Heart left ventricle (tissue), 16 donors: ENCODE measurements around the gene SLC35B4. TPM values are rescaled to one million over a fixed set of nuclear protein-coding genes. Genes with fewer than 3 reads are reported as not detected.

Source experiments
- ATAC-seq, 4 donors: fragments of 200-7000 bp; cut with Tn5 transposase; one replicate each; pipeline ENCODE4 v1.9.1; 2020 to 2022; ENCODE audit warnings: moderate library complexity in 4 of 4, mild to moderate bottlenecking in 3 of 4, moderate number of reproducible peaks in 1 of 4
- DNase-seq, 5 donors: peaks; one replicate each; pipeline ENCODE4 v3.0.0-alpha.2; 2020
- H3K27ac ChIP-seq, 12 donors: fragments of 200-600 bp; sonication (generic) in 4 of 12; one replicate each; pipeline versions ENCODE4 v1.5.0 to v1.8.0; 2016 to 2022; ENCODE audit warnings: mild to moderate bottlenecking in 2 of 12
- H3K27me3 ChIP-seq, 9 donors: fragments of 200-600 bp; sonication (generic) in 2 of 9; one replicate each; pipeline versions ENCODE4 v1.5.1 to v1.8.0; 2016 to 2022; ENCODE audit warnings: mild to moderate bottlenecking in 3 of 9
- H3K36me3 ChIP-seq, 9 donors: fragments of 200-600 bp; sonication (generic) in 2 of 9; one replicate each; pipeline versions ENCODE4 v1.5.0 to v1.8.0; 2018 to 2022; ENCODE audit warnings: mild to moderate bottlenecking in 2 of 9
- H3K4me1 ChIP-seq, 12 donors: fragments of 200-600 bp; sonication (generic) in 4 of 12; one replicate each; pipeline versions ENCODE4 v1.5.0 to v1.8.0; 2016 to 2022; ENCODE audit warnings: mild to moderate bottlenecking in 3 of 12
- H3K4me3 ChIP-seq, 12 donors: fragments of 200-600 bp; sonication (generic) in 4 of 12; one replicate each; pipeline versions ENCODE4 v1.5.0 to v1.8.0; 2017 to 2022; ENCODE audit warnings: mild to moderate bottlenecking in 9 of 12, moderate library complexity in 4 of 12
- H3K9me3 ChIP-seq, 12 donors: fragments of 200-600 bp; sonication (generic) in 4 of 12; one replicate each; pipeline versions ENCODE4 v1.5.0 to v1.8.0; 2016 to 2022; ENCODE audit warnings: mild to moderate bottlenecking in 1 of 12
- CTCF ChIP-seq, 12 donors: fragments of 200-600 bp; sonication (generic) in 4 of 12; IDR thresholded peaks; one replicate each; pipeline versions ENCODE4 v1.5.0 to v1.8.0; 2018 to 2022; ENCODE audit warnings: antibody characterized with exemption in 12 of 12, mild to moderate bottlenecking in 5 of 12
- POLR2A ChIP-seq, 2 donors: fragments of 450-650 bp; IDR thresholded peaks; one replicate each; pipeline ENCODE4 v1.6.1; 2017; ENCODE audit warnings: antibody characterized with exemption in 2 of 2, mild to moderate bottlenecking in 2 of 2, moderate library complexity in 2 of 2
- WGBS, 4 donors: extraction: QIAGEN DNeasy Blood & Tissue Kit in 2 of 4; methylation state at CpG; one replicate each; pipeline versions ENCODE4 v1.1.5 to v1.1.7; 2013 to 2018; 5-methylcytosine and 5-hydroxymethylcytosine counted together
- intact Hi-C, 10 donors: fragments of 100-400 bp; cut with DNase I; formaldehyde crosslinking; loops; one replicate each; pipeline versions ENCODE4 v1.11.1 to v1.14.2; 2022
- polyA plus RNA-seq, 2 donors: library from polyadenylated mRNA; stranded (reverse); fragments of 200-250 nt; gene quantifications; one replicate each; pipeline ENCODE4 v1.2.3, GENCODE V29; 2013
- total RNA-seq, 9 donors: library from RNA; depleted of rRNA in 2 of 9; stranded (reverse); fragments of >200 nt in 2 of 9; fragmentation: NEBNext Ultra II Directional in 3 of 9; extraction: Animal tissue kit (Norgen Biotek cat#: 25700) in 3 of 9; gene quantifications; one replicate each; pipeline versions ENCODE4 v1.1.0 to v1.2.4, GENCODE V29; 2016 to 2023
- donor health status: ischemic (EF 13 %, LVEDD 7.1; RV severe dilation, severe dysfunction).
- donor health status: healthy with polysubstance abuse.
- donor health status: DM: no; HTN: yes; CAD: no.
- donor health status: DM: no; HTN: no; CAD: no.
- donor health status: ischemic (EF 25% LVEDD 6.9; RV normal size, moderate dysfunction).
- donor health status: ischemic (EF 25% LVEDD 5.7; RV mildly dilated, moderate dysfunction).
- donor health status: healthy.
- donor health status: DM: yes; HTN: yes; CAD: no.
- donor health status: ischemic (EF 35%, LVEDD 5.7; RV mildly dilated, moderate dysfunction).
- donor health status: nonischemic (EF 11% LVEDD 7.7; RV severe dilation, severe dysfunction).
- donor health status: DM: yes; HTN: yes; CAD: no.
- donor health status: PGD.
- donor health status: ischemic (EF 29% LVEDD 5.4; RV normal size, mild dysfunction).
- donor health status: nonischemic (EF 23%, LVEDD 6.1; RV moderate dilation, normal function).

The SLC35B4 gene
- total and polyA plus RNA-seq, 11 donors = 2.6 to 8.6 (median 5.4) TPM

- no peak overlapping the region for H3K27ac ChIP-seq
- no peak overlapping the region for H3K4me3 ChIP-seq
- peaks cover 0 to 7% (median 0%) of the 10 kb centered on the region in 12 donors for H3K4me1 ChIP-seq
- ATAC-seq = no peak
- no peak for DNase-seq
- H3K9me3 ChIP-seq = no peaks in the 10 kb centered on the region
- intact Hi-C loops = no loop called here
- no peaks in the 10 kb centered on the region for H3K36me3 ChIP-seq
- no peak for TF ChIP-seq CTCF (IDR thresholded peaks at IDR 0.05)
- no peak for TF ChIP-seq POLR2A (IDR thresholded peaks at IDR 0.05)
- peaks cover 0 to 8% (median 0%) of the 10 kb centered on the region in 9 donors for H3K27me3 ChIP-seq
Observed at GRCh38 chr7:134364619-134365037, 47.9 kb upstream of the SLC35B4 start.

- intact Hi-C loops = no loop called here
- no peak for ATAC-seq
- no peaks in the 10 kb centered on the region for H3K4me1 ChIP-seq
- H3K36me3 ChIP-seq = no peaks in the 10 kb centered on the region
- 77 to 84% (median 81%) methylated on average over 8 of the region's 8 CpGs for WGBS, 4 donors
- no peak overlapping the region for H3K27ac ChIP-seq
- no peak for TF ChIP-seq POLR2A (IDR thresholded peaks at IDR 0.05)
- no peak for TF ChIP-seq CTCF (IDR thresholded peaks at IDR 0.05)
- peaks cover 0 to 8% (median 0%) of the 10 kb centered on the region in 9 donors for H3K27me3 ChIP-seq
- no peaks in the 10 kb centered on the region for H3K9me3 ChIP-seq
- DNase-seq = no peak
- no peak overlapping the region for H3K4me3 ChIP-seq
Observed at GRCh38 chr7:134362587-134363483, 46.1 kb upstream of the SLC35B4 start.

- DNase-seq (no peak), ATAC-seq (no peak)
- peaks cover 0 to 8% (median 0%) of the 10 kb centered on the region in 9 donors for H3K27me3 ChIP-seq
- H3K36me3 ChIP-seq = no peaks in the 10 kb centered on the region
- H3K4me3 ChIP-seq = no peak overlapping the region
- intact Hi-C loops = no loop called here
- no peaks in the 10 kb centered on the region for H3K9me3 ChIP-seq
- no peaks in the 10 kb centered on the region for H3K4me1 ChIP-seq
- no peak overlapping the region for H3K27ac ChIP-seq
- WGBS, 4 donors = 54 to 80% (median 65%) methylated on average over 5 of the region's 5 CpGs
- TF ChIP-seq POLR2A (IDR thresholded peaks at IDR 0.05) = no peak
- TF ChIP-seq CTCF (IDR thresholded peaks at IDR 0.05) = no peak
Observed at GRCh38 chr7:134359787-134360432, 43.2 kb upstream of the SLC35B4 start.

- TF ChIP-seq POLR2A (IDR thresholded peaks at IDR 0.05) (no peak), CTCF (IDR thresholded peaks at IDR 0.05) (no peak)
- Histone ChIP-seq H3K36me3 (no peaks in the 10 kb centered on the region), H3K27ac (no peak overlapping the region), H3K4me3 (no peak overlapping the region), H3K4me1 (no peaks in the 10 kb centered on the region), H3K27me3 (peaks cover 0 to 8% (median 0%) of the 10 kb centered on the region in 9 donors), H3K9me3 (no peaks in the 10 kb centered on the region)
- WGBS, 4 donors = 92 to 97% (median 96%) methylated on average over 4 of the region's 4 CpGs
- intact Hi-C loops = no loop called here
- no peak for ATAC-seq
- no peak for DNase-seq
Observed at GRCh38 chr7:134357486-134357885, 40.8 kb upstream of the SLC35B4 start.
